ENCODE data around the gene CDC16.

The CDC16 gene

DNA sequence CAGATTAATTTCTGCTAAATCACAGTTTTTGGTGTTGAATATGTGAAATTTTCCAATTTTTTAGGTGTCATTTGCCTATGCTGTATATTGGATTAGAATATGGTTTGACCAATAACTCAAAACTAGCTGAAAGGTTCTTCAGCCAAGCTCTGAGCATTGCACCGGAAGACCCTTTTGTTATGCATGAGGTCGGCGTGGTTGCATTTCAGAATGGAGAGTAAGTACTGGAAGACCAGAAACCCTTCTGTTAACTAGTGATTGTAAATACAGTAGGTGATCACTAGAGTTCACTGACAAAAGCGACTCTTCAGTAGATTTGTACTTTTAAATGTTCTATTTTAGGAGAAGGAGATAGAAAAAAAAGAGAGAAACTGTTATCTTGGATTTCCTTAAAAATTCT lies 22.3 kb downstream of the CDC16 start:
- no peak for DNase-seq (ENCODE audit: low read depth, low spot score)
- TF ChIP-seq, protein P1, sequence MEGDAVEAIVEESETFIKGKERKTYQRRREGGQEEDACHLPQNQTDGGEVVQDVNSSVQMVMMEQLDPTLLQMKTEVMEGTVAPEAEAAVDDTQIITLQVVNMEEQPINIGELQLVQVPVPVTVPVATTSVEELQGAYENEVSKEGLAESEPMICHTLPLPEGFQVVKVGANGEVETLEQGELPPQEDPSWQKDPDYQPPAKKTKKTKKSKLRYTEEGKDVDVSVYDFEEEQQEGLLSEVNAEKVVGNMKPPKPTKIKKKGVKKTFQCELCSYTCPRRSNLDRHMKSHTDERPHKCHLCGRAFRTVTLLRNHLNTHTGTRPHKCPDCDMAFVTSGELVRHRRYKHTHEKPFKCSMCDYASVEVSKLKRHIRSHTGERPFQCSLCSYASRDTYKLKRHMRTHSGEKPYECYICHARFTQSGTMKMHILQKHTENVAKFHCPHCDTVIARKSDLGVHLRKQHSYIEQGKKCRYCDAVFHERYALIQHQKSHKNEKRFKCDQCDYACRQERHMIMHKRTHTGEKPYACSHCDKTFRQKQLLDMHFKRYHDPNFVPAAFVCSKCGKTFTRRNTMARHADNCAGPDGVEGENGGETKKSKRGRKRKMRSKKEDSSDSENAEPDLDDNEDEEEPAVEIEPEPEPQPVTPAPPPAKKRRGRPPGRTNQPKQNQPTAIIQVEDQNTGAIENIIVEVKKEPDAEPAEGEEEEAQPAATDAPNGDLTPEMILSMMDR (IDR thresholded peaks at IDR 0.05; ENCODE audit: low read depth, low read length), result no peak
- in situ Hi-C loops (cut with HindIII; ENCODE audit: low sequenced_read_pairs), result no loop called here
- H3K4me3 ChIP-seq (ENCODE audit: low read depth, low read length), result no peak overlapping the region

DNA sequence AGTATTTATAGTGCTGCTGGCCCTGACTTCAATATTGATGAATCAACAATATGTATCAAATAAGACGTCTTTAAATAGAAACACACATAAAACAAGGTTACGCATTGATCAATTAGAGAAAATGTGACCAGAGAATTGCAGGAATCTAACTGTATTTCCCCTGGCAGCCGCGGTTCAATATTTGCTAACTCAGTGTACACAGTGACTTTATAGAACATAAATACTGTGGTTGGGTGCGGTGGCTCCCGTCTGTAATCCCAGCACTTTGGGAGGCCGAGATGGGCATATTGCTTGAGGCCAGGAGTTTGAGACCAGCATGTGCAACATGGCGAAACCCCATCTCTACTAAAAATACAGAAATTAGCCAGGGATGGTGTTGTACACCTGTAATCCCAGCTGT lies 23.9 kb downstream of the CDC16 start:
- no peak for DNase-seq (ENCODE audit: low read depth, low spot score)
- in situ Hi-C loops (cut with HindIII; ENCODE audit: low sequenced_read_pairs), result no loop called here
- H3K4me3 ChIP-seq (ENCODE audit: low read depth, low read length), result no peak overlapping the region
- TF ChIP-seq, protein P1 (IDR thresholded peaks at IDR 0.05; ENCODE audit: low read depth, low read length), result no peak

DNA sequence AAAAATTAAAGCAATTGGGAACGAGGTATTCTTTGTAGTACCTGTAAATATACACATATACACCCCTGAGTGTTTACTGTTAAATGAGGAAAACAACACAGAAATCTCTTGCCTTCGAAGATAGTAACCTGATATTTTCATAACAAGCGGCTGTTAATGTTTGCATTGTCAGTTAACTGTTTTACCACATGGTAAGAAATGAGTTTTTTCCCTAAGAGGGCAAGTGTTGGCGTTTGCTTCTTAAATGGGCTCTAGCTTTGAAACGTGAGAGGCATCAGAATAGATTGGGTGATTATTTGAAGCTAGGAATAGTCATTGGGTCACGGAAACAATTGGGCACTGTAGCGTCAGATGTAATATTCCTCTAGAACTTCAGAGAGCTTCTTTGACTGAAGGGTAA lies 24.7 kb downstream of the CDC16 start:
- TF ChIP-seq, protein P1 (IDR thresholded peaks at IDR 0.05; ENCODE audit: low read depth, low read length), result no peak
- H3K4me3 ChIP-seq (ENCODE audit: low read depth, low read length), result no peak overlapping the region
- in situ Hi-C loops (cut with HindIII; ENCODE audit: low sequenced_read_pairs), result no loop called here
- DNase-seq (ENCODE audit: low read depth, low spot score), result no peak

DNA sequence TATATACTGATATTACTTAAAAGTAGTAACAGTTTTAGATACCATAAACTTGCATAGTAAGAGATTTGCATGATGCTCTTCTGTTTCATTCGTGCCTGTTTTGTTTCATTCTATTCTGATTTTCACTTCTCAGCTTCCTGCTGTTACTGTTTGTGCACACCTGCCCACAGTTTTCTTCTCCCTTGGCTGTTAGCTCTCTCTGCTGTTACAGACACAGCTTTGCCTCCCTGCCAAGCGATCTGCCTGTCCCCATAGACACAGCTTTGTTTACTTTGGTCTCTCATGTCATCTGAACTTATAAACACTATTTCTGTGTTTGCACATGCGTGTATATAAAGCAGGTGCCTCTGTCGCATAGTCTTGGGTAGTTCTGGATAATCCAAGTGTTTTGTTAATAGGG lies 25.3 kb downstream of the CDC16 start:
- TF ChIP-seq, protein P1 (IDR thresholded peaks at IDR 0.05; ENCODE audit: low read depth, low read length), result no peak
- H3K4me3 ChIP-seq (ENCODE audit: low read depth, low read length), result no peak overlapping the region
- DNase-seq (ENCODE audit: low read depth, low spot score), result no peak
- in situ Hi-C loops (cut with HindIII; ENCODE audit: low sequenced_read_pairs), result no loop called here

DNA sequence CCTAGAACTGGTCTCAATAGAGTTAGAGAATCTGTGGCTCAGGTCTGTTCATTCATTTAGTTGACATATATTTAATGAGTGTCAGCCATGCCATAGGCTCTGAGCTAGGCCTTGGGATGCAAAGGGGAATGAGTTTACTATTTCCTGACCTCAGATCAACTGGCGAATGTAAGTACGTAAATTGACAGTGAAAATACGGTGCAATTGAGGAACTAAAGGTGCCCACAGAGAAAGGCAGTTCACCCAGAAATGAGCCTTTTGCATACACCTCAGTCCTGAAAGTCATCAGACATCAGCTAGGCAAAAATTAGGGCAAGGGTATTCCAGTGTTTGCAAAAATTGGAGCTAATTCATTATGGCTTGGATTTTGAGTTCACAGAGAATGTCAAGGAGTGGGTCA lies 26.1 kb downstream of the CDC16 start:
- TF ChIP-seq, protein P1 (IDR thresholded peaks at IDR 0.05; ENCODE audit: low read depth, low read length), result no peak
- H3K4me3 ChIP-seq (ENCODE audit: low read depth, low read length), result no peak overlapping the region
- no peak for DNase-seq (ENCODE audit: low read depth, low spot score)
- in situ Hi-C loops (cut with HindIII; ENCODE audit: low sequenced_read_pairs), result no loop called here

DNA sequence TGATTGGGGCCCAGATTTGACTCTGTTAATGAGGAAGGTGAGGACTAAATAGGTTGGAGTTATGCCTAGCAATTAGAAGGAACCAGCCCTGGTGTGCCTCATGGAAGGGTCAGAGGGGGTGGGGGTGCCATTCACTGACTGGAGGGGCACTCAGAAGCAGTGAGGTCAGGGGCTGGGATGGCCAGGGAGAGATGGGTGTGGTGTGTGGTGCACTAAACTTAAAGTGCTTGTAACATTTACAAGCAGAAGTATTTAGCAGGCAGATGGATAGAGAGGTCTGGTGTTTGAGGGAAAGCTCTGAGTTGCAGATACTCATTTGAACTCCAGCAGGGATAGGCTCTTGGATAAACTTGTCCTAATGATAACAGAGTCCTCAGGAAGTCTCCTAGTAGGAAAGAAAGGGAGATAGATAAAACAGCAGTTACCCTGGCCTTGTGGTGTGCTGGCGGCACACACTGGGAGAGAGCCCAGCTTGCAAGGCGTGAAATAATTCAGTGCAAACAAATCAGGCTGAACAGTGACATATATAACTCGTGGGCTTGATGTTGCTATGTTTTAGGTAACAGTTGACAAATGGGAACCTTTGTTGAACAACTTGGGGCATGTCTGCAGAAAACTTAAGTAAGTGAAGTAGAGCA lies 26.8 kb downstream of the CDC16 start:
- TF ChIP-seq, protein P1 (IDR thresholded peaks at IDR 0.05; ENCODE audit: low read depth, low read length), result no peak
- no peak overlapping the region for H3K4me3 ChIP-seq (ENCODE audit: low read depth, low read length)
- no peak for DNase-seq (ENCODE audit: low read depth, low spot score)
- in situ Hi-C loops (cut with HindIII; ENCODE audit: low sequenced_read_pairs), result no loop called here

Data from astrocyte of the spinal cord (primary cell).